SK-N-SH treated with all-trans-retinoic acid at 6 μM for 48 hours (cell line): ENCODE data around the gene GAPDHS.

Source experiments
- ATAC-seq: fragments of 200-7000 bp; cut with Tn5 transposase; 3 replicates; pipeline ENCODE4 v1.9.1; 2020; ENCODE audit warnings: mild to moderate bottlenecking, moderate library complexity
- ARNTL ChIP-seq: fragments of 450-650 bp; formaldehyde crosslinking; IDR thresholded peaks from 2 replicates; pipeline ENCODE4 v1.5.0; 2020; ENCODE audit warnings: low read depth, mild to moderate bottlenecking, moderate library complexity, borderline replicate concordance
- BACH2 ChIP-seq: fragments of 250-450 bp; sonication (Bioruptor Pico); IDR thresholded peaks from 2 replicates; pipeline ENCODE4 v1.9.0; 2021; ENCODE audit warnings: mild to moderate bottlenecking, borderline replicate concordance
- CSDC2 ChIP-seq: fragments of 250-450 bp; sonication (Bioruptor Pico); IDR thresholded peaks from 2 replicates; pipeline ENCODE4 v1.5.0; 2020; ENCODE audit warnings: mild to moderate bottlenecking, moderate library complexity
- ESRRG ChIP-seq: fragments of 250-450 bp; sonication (Bioruptor Pico); IDR thresholded peaks from 2 replicates; pipeline ENCODE4 v1.6.1; 2021; ENCODE audit warnings: mild to moderate bottlenecking
- GLIS3 ChIP-seq: fragments of 250-450 bp; sonication (Bioruptor Pico); IDR thresholded peaks from 2 replicates; pipeline ENCODE4 v1.5.0; 2020; ENCODE audit warnings: mild to moderate bottlenecking, moderate library complexity
- ISL1 ChIP-seq: fragments of 250-450 bp; sonication (Bioruptor Pico); IDR thresholded peaks from 2 replicates; pipeline ENCODE4 v2.1.2; 2022; ENCODE audit warnings: mild to moderate bottlenecking, moderate library complexity
- OSR1 ChIP-seq: fragments of 250-450 bp; sonication (Bioruptor Pico); IDR thresholded peaks from 2 replicates; pipeline ENCODE4 v1.8.0; 2022; ENCODE audit warnings: moderate library complexity, mild to moderate bottlenecking, inconsistent platforms
- PPARA ChIP-seq: fragments of 250-450 bp; sonication (Bioruptor Pico); IDR thresholded peaks from 2 replicates; pipeline ENCODE4 v1.5.0; 2020; ENCODE audit warnings: mild to moderate bottlenecking, borderline replicate concordance
- RARB ChIP-seq: fragments of 250-450 bp; sonication (Bioruptor Pico); IDR thresholded peaks from 2 replicates; pipeline ENCODE4 v1.8.0; 2021; ENCODE audit warnings: mild to moderate bottlenecking, moderate library complexity
- SNAI2 ChIP-seq: fragments of 250-450 bp; sonication (Bioruptor Pico); IDR thresholded peaks from 2 replicates; pipeline ENCODE4 v1.5.0; 2020; ENCODE audit warnings: mild to moderate bottlenecking, moderate library complexity
- TCF4 ChIP-seq: fragments of 250-450 bp; sonication (Bioruptor Pico); IDR thresholded peaks from 2 replicates; pipeline ENCODE4 v1.8.0; 2021; ENCODE audit warnings: mild to moderate bottlenecking, moderate library complexity, borderline replicate concordance
- TOX ChIP-seq: fragments of 250-450 bp; sonication (Bioruptor Pico); IDR thresholded peaks from 2 replicates; pipeline ENCODE4 v1.8.0; 2021; ENCODE audit warnings: mild to moderate bottlenecking, moderate library complexity, borderline replicate concordance
- ZC3H10 ChIP-seq: fragments of 250-450 bp; sonication (Bioruptor Pico); IDR thresholded peaks from 2 replicates; pipeline ENCODE4 v1.5.1; 2021; ENCODE audit warnings: mild to moderate bottlenecking, moderate library complexity
- ZFP3 ChIP-seq: fragments of 250-450 bp; sonication (Bioruptor Pico); IDR thresholded peaks from 2 replicates; pipeline ENCODE4 v1.5.0; 2020; ENCODE audit warnings: mild to moderate bottlenecking, moderate library complexity
- ZFP30 ChIP-seq: fragments of 450-650 bp; formaldehyde crosslinking; IDR thresholded peaks from 2 replicates; pipeline ENCODE4 v1.5.0; 2022; ENCODE audit warnings: mild to moderate bottlenecking, moderate library complexity
- ZNF565 ChIP-seq: fragments of 450-650 bp; formaldehyde crosslinking; conservative IDR thresholded peaks from 2 replicates; pipeline ENCODE4 v1.5.0; 2020; ENCODE audit warnings: low read depth, mild to moderate bottlenecking, moderate library complexity
- ZNF70 ChIP-seq: fragments of 450-650 bp; formaldehyde crosslinking; IDR thresholded peaks from 2 replicates; pipeline ENCODE4 v1.5.0; 2020; ENCODE audit warnings: mild to moderate bottlenecking, moderate library complexity
- TF ChIP-seq, protein P1 (sequence below): fragments of 250-450 bp; sonication (Bioruptor Pico); IDR thresholded peaks from 2 replicates; pipeline ENCODE4 v1.5.0; 2020; ENCODE audit warnings: mild to moderate bottlenecking, moderate library complexity
- TF ChIP-seq, protein P2 (sequence below): fragments of 250-450 bp; sonication (Bioruptor Pico); IDR thresholded peaks from 2 replicates; pipeline ENCODE4 v1.8.0; 2021; ENCODE audit warnings: low read depth, mild to moderate bottlenecking, moderate library complexity, borderline replicate concordance
- TF ChIP-seq, protein P3 (sequence below): fragments of 250-450 bp; sonication (Bioruptor Pico); IDR thresholded peaks from 2 replicates; pipeline ENCODE4 v1.5.1; 2021; ENCODE audit warnings: mild to moderate bottlenecking, moderate library complexity
- TF ChIP-seq, protein P4 (sequence below): fragments of 250-450 bp; sonication (Bioruptor Pico); IDR thresholded peaks from 2 replicates; pipeline ENCODE4 v1.8.0; 2020; ENCODE audit warnings: mild to moderate bottlenecking, moderate library complexity, borderline replicate concordance
- TF ChIP-seq, protein P5 (sequence below): fragments of 250-450 bp; sonication (Bioruptor Pico); IDR thresholded peaks from 2 replicates; pipeline ENCODE4 v1.5.1; 2020; ENCODE audit warnings: low read depth, mild to moderate bottlenecking, moderate library complexity

Gene GAPDHS

DNA sequence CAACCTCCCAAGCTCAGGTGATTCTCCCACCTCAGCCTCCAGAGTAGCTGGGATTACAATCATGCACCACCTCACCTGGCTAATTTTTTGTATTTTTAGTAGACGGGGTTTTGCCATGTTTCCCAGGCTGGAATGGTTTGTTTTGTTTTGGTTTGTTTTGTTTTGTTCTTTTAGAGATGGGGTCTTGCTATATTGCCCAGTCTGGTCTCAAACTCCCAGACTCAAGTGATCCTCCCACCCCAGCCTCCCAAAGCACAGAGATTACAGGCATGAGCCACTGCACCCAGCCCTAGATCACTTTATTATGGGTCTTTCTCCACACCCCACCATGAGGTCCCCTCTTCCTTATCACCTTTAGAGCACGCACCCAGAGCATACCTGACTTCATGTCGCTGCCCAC lies 35.0 kb upstream of the GAPDHS start:
- no peak for ATAC-seq

DNA sequence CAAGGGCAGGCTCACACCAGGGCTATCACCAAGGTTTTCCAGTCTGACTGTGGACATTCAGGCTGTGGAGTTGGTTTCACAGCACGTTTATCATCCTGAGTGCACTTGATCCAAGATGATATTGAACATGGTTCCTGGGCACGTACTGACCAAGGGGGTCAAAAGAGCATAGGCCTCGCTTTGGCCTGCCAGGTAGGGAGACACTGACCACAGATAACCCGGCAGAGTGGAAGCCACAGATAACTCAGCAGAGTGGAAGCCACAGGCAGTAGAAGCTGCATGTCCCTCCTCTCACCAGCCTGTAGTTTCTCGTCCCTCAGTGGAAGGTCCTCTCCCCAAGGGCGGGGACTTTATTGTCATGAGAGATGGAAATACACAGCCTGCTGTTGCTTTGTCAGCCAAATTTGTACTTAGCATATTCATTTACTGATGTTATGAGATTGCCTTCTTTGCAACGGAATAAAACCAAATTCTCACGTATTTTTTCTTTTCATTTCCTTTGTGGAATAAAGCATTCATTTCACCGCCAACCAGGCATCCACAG lies 34.2 kb upstream of the GAPDHS start:
- ATAC-seq: no peak
- no peak for TF ChIP-seq PPARA (CRISPR knock-in tag)
- TF ChIP-seq, protein P1, sequence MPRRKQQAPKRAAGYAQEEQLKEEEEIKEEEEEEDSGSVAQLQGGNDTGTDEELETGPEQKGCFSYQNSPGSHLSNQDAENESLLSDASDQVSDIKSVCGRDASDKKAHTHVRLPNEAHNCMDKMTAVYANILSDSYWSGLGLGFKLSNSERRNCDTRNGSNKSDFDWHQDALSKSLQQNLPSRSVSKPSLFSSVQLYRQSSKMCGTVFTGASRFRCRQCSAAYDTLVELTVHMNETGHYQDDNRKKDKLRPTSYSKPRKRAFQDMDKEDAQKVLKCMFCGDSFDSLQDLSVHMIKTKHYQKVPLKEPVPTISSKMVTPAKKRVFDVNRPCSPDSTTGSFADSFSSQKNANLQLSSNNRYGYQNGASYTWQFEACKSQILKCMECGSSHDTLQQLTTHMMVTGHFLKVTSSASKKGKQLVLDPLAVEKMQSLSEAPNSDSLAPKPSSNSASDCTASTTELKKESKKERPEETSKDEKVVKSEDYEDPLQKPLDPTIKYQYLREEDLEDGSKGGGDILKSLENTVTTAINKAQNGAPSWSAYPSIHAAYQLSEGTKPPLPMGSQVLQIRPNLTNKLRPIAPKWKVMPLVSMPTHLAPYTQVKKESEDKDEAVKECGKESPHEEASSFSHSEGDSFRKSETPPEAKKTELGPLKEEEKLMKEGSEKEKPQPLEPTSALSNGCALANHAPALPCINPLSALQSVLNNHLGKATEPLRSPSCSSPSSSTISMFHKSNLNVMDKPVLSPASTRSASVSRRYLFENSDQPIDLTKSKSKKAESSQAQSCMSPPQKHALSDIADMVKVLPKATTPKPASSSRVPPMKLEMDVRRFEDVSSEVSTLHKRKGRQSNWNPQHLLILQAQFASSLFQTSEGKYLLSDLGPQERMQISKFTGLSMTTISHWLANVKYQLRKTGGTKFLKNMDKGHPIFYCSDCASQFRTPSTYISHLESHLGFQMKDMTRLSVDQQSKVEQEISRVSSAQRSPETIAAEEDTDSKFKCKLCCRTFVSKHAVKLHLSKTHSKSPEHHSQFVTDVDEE (CRISPR knock-in tag): no peak
- TF ChIP-seq ESRRG (CRISPR knock-in tag): no peak
- TF ChIP-seq ARNTL (CRISPR knock-in tag): no peak
- TF ChIP-seq ZFP30 (CRISPR knock-in tag): no peak
- TF ChIP-seq ZNF565 (CRISPR knock-in tag): no peak
- no peak for TF ChIP-seq TCF4 (CRISPR knock-in tag)
- TF ChIP-seq GLIS3: no peak
- TF ChIP-seq OSR1 (CRISPR knock-in tag): no peak
- TF ChIP-seq, protein P2, sequence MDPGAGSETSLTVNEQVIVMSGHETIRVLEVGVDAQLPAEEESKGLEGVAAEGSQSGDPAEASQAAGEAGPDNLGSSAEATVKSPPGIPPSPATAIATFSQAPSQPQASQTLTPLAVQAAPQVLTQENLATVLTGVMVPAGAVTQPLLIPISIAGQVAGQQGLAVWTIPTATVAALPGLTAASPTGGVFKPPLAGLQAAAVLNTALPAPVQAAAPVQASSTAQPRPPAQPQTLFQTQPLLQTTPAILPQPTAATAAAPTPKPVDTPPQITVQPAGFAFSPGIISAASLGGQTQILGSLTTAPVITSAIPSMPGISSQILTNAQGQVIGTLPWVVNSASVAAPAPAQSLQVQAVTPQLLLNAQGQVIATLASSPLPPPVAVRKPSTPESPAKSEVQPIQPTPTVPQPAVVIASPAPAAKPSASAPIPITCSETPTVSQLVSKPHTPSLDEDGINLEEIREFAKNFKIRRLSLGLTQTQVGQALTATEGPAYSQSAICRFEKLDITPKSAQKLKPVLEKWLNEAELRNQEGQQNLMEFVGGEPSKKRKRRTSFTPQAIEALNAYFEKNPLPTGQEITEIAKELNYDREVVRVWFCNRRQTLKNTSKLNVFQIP (CRISPR knock-in tag): no peak
- TF ChIP-seq TOX (CRISPR knock-in tag): no peak
- no peak for TF ChIP-seq CSDC2 (CRISPR knock-in tag)
- TF ChIP-seq ZC3H10 (CRISPR knock-in tag): no peak
- TF ChIP-seq, protein P3, sequence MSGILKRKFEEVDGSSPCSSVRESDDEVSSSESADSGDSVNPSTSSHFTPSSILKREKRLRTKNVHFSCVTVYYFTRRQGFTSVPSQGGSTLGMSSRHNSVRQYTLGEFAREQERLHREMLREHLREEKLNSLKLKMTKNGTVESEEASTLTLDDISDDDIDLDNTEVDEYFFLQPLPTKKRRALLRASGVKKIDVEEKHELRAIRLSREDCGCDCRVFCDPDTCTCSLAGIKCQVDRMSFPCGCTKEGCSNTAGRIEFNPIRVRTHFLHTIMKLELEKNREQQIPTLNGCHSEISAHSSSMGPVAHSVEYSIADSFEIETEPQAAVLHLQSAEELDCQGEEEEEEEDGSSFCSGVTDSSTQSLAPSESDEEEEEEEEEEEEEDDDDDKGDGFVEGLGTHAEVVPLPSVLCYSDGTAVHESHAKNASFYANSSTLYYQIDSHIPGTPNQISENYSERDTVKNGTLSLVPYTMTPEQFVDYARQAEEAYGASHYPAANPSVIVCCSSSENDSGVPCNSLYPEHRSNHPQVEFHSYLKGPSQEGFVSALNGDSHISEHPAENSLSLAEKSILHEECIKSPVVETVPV: no peak
- TF ChIP-seq ZNF70 (CRISPR knock-in tag): no peak

More for the DNA sequence above, 35.0 kb upstream of the GAPDHS start:
- TF ChIP-seq ZC3H10 (CRISPR knock-in tag): no peak
- TF ChIP-seq RARB (CRISPR knock-in tag): no peak
- no peak for TF ChIP-seq TOX (CRISPR knock-in tag)
- TF ChIP-seq ZNF565 (CRISPR knock-in tag): no peak
- no peak for TF ChIP-seq PPARA (CRISPR knock-in tag)
- TF ChIP-seq ESRRG (CRISPR knock-in tag): no peak
- TF ChIP-seq ISL1 (CRISPR knock-in tag): no peak
- TF ChIP-seq, protein P4, sequence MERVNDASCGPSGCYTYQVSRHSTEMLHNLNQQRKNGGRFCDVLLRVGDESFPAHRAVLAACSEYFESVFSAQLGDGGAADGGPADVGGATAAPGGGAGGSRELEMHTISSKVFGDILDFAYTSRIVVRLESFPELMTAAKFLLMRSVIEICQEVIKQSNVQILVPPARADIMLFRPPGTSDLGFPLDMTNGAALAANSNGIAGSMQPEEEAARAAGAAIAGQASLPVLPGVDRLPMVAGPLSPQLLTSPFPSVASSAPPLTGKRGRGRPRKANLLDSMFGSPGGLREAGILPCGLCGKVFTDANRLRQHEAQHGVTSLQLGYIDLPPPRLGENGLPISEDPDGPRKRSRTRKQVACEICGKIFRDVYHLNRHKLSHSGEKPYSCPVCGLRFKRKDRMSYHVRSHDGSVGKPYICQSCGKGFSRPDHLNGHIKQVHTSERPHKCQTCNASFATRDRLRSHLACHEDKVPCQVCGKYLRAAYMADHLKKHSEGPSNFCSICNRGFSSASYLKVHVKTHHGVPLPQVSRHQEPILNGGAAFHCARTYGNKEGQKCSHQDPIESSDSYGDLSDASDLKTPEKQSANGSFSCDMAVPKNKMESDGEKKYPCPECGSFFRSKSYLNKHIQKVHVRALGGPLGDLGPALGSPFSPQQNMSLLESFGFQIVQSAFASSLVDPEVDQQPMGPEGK (CRISPR knock-in tag): no peak
- no peak for TF ChIP-seq CSDC2 (CRISPR knock-in tag)
- TF ChIP-seq, protein P1 (CRISPR knock-in tag): no peak
- TF ChIP-seq ZNF70 (CRISPR knock-in tag): no peak
- TF ChIP-seq ZFP3 (CRISPR knock-in tag): no peak
- no peak for TF ChIP-seq ARNTL (CRISPR knock-in tag)
- TF ChIP-seq OSR1 (CRISPR knock-in tag): no peak
- TF ChIP-seq, protein P5, sequence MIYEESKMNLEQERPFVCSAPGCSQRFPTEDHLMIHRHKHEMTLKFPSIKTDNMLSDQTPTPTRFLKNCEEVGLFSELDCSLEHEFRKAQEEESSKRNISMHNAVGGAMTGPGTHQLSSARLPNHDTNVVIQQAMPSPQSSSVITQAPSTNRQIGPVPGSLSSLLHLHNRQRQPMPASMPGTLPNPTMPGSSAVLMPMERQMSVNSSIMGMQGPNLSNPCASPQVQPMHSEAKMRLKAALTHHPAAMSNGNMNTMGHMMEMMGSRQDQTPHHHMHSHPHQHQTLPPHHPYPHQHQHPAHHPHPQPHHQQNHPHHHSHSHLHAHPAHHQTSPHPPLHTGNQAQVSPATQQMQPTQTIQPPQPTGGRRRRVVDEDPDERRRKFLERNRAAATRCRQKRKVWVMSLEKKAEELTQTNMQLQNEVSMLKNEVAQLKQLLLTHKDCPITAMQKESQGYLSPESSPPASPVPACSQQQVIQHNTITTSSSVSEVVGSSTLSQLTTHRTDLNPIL (CRISPR knock-in tag): no peak
- no peak for TF ChIP-seq GLIS3
- TF ChIP-seq BACH2 (CRISPR knock-in tag): no peak
- no peak for TF ChIP-seq SNAI2 (CRISPR knock-in tag)
